ENCODE measurements around the gene SMC1B.

Gene SMC1B

GRCh38 chr22:45316796-45317526, 96.4 kb downstream of the SMC1B start:
- Histone ChIP-seq H3K79me2 (ENCODE audit: control insufficient read depth, insufficient read depth, low read length, poor library complexity) (peaks cover 5% of the 10 kb centered on the region), H3K79me1 (ENCODE audit: low read length) (no peaks in the 10 kb centered on the region), H3K4ac (ENCODE audit: low read depth, low read length) (peak overlapping the region; percentile 89), H2BK120ac (ENCODE audit: insufficient read depth, low read length, poor library complexity) (no peak overlapping the region), H2AFZ (ENCODE audit: insufficient read depth, low read length, poor library complexity) (no peak overlapping the region), H2AK5ac (ENCODE audit: low read length) (no peak overlapping the region), H3K4me3 (ENCODE audit: low read depth, low read length) (no peak overlapping the region), H3K27me3 (ENCODE audit: insufficient read depth, low read length) (no peaks in the 10 kb centered on the region), H3K36me3 (ENCODE audit: control insufficient read depth in 1 of 2, insufficient read depth in 2 of 2, low read length in 2 of 2) (peaks cover 3% of the 10 kb centered on the region in 2 experiments), H4K91ac (ENCODE audit: low read depth, low read length) (no peak overlapping the region), H3K9ac (ENCODE audit: low read length) (no peak overlapping the region), H3K18ac (ENCODE audit: low read length) (no peak overlapping the region), H4K8ac (ENCODE audit: low read depth, low read length) (no peak overlapping the region), H2BK12ac (ENCODE audit: low read length) (no peak overlapping the region), H2BK5ac (ENCODE audit: low read depth, low read length, poor library complexity) (no peak overlapping the region), H4K12ac (ENCODE audit: low read depth, low read length) (no peak overlapping the region), H3K9me3 (ENCODE audit: insufficient read depth, low read depth, low read length) (no peaks in the 10 kb centered on the region), H3K14ac (ENCODE audit: low read length) (no peak overlapping the region), H3K27ac (ENCODE audit: low read depth, low read length) (no peak overlapping the region), H3K4me1 (ENCODE audit: control insufficient read depth in 1 of 2, insufficient read depth in 2 of 2, low read length in 2 of 2) (peaks cover 13 to 18% of the 10 kb centered on the region in 2 experiments), H3K4me2 (ENCODE audit: low read length) (no peak overlapping the region), H3K23ac (ENCODE audit: low read length) (no peak overlapping the region)
- no peak for DNase-seq
- no CpG with 5 or more reads among the region's 9 CpGs for WGBS (ENCODE audit: extremely low coverage, insufficient coverage, insufficient read length)

- Histone ChIP-seq H3K27me3 (ENCODE audit: insufficient read depth, low read length) (no peaks in the 10 kb centered on the region), H3K79me1 (ENCODE audit: low read length) (peaks cover 8% of the 10 kb centered on the region), H3K4ac (ENCODE audit: low read depth, low read length) (no peak overlapping the region), H4K8ac (ENCODE audit: low read depth, low read length) (no peak overlapping the region), H3K27ac (ENCODE audit: low read depth, low read length) (no peak overlapping the region), H3K36me3 (ENCODE audit: control insufficient read depth in 1 of 2, insufficient read depth in 2 of 2, low read length in 2 of 2) (no peaks in the 10 kb centered on the region), H3K79me2 (ENCODE audit: control insufficient read depth, insufficient read depth, low read length, poor library complexity) (peaks cover 19% of the 10 kb centered on the region), H2BK120ac (ENCODE audit: insufficient read depth, low read length, poor library complexity) (no peak overlapping the region), H3K23ac (ENCODE audit: low read length) (no peak overlapping the region), H2AFZ (ENCODE audit: insufficient read depth, low read length, poor library complexity) (no peak overlapping the region), H3K14ac (ENCODE audit: low read length) (no peak overlapping the region), H4K12ac (ENCODE audit: low read depth, low read length) (no peak overlapping the region), H2BK12ac (ENCODE audit: low read length) (no peak overlapping the region), H2BK5ac (ENCODE audit: low read depth, low read length, poor library complexity) (no peak overlapping the region), H3K9ac (ENCODE audit: low read length) (no peak overlapping the region), H4K91ac (ENCODE audit: low read depth, low read length) (no peak overlapping the region), H3K4me3 (ENCODE audit: low read depth, low read length) (no peak overlapping the region), H3K9me3 (ENCODE audit: insufficient read depth, low read depth, low read length) (peaks cover 2% of the 10 kb centered on the region), H3K4me2 (ENCODE audit: low read length) (no peak overlapping the region), H3K18ac (ENCODE audit: low read length) (no peak overlapping the region), H2AK5ac (ENCODE audit: low read length) (no peak overlapping the region), H3K4me1 (ENCODE audit: control insufficient read depth in 1 of 2, insufficient read depth in 2 of 2, low read length in 2 of 2) (peaks cover 20 to 31% of the 10 kb centered on the region in 2 experiments)
- WGBS (ENCODE audit: extremely low coverage, insufficient coverage, insufficient read length), result no CpG with 5 or more reads among the region's 6 CpGs
- no peak for DNase-seq
Observed at GRCh38 chr22:45314786-45315185, 98.6 kb downstream of the SMC1B start.

- WGBS (ENCODE audit: extremely low coverage, insufficient coverage, insufficient read length), result no CpG with 5 or more reads among the region's 8 CpGs
- Histone ChIP-seq H3K79me1 (ENCODE audit: low read length) (peaks cover 11% of the 10 kb centered on the region), H2AK5ac (ENCODE audit: low read length) (peak overlapping the region; percentile 32), H4K8ac (ENCODE audit: low read depth, low read length) (no peak overlapping the region), H3K23ac (ENCODE audit: low read length) (no peak overlapping the region), H3K27ac (ENCODE audit: low read depth, low read length) (no peak overlapping the region), H2BK120ac (ENCODE audit: insufficient read depth, low read length, poor library complexity) (no peak overlapping the region), H3K79me2 (ENCODE audit: control insufficient read depth, insufficient read depth, low read length, poor library complexity) (peaks cover 20% of the 10 kb centered on the region), H3K4me3 (ENCODE audit: low read depth, low read length) (no peak overlapping the region), H4K91ac (ENCODE audit: low read depth, low read length) (no peak overlapping the region), H3K9ac (ENCODE audit: low read length) (no peak overlapping the region), H3K27me3 (ENCODE audit: insufficient read depth, low read length) (no peaks in the 10 kb centered on the region), H2AFZ (ENCODE audit: insufficient read depth, low read length, poor library complexity) (no peak overlapping the region), H3K4me2 (ENCODE audit: low read length) (no peak overlapping the region), H4K12ac (ENCODE audit: low read depth, low read length) (no peak overlapping the region), H3K18ac (ENCODE audit: low read length) (peak overlapping the region; percentile 51), H3K9me3 (ENCODE audit: insufficient read depth, low read depth, low read length) (peaks cover 2% of the 10 kb centered on the region), H2BK12ac (ENCODE audit: low read length) (no peak overlapping the region), H3K4me1 (ENCODE audit: control insufficient read depth in 1 of 2, insufficient read depth in 2 of 2, low read length in 2 of 2) (peaks cover 22 to 33% of the 10 kb centered on the region in 2 experiments), H3K36me3 (ENCODE audit: control insufficient read depth in 1 of 2, insufficient read depth in 2 of 2, low read length in 2 of 2) (no peaks in the 10 kb centered on the region), H2BK5ac (ENCODE audit: low read depth, low read length, poor library complexity) (no peak overlapping the region), H3K14ac (ENCODE audit: low read length) (no peak overlapping the region), H3K4ac (ENCODE audit: low read depth, low read length) (peak overlapping the region; percentile 63)
- no peak for DNase-seq
Observed at GRCh38 chr22:45314054-45314721, 99.2 kb downstream of the SMC1B start.

- DNase-seq, result peak in 1 of 2 donors; percentile 51
- Histone ChIP-seq H4K91ac (ENCODE audit: low read depth, low read length) (no peak overlapping the region), H2AFZ (ENCODE audit: insufficient read depth, low read length, poor library complexity) (no peak overlapping the region), H3K4me3 (ENCODE audit: low read depth, low read length) (no peak overlapping the region), H2BK5ac (ENCODE audit: low read depth, low read length, poor library complexity) (no peak overlapping the region), H3K79me1 (ENCODE audit: low read length) (peaks cover 14% of the 10 kb centered on the region), H3K27me3 (ENCODE audit: insufficient read depth, low read length) (no peaks in the 10 kb centered on the region), H3K79me2 (ENCODE audit: control insufficient read depth, insufficient read depth, low read length, poor library complexity) (peaks cover 20% of the 10 kb centered on the region), H3K14ac (ENCODE audit: low read length) (no peak overlapping the region), H2BK12ac (ENCODE audit: low read length) (no peak overlapping the region), H3K18ac (ENCODE audit: low read length) (no peak overlapping the region), H4K8ac (ENCODE audit: low read depth, low read length) (no peak overlapping the region), H2AK5ac (ENCODE audit: low read length) (no peak overlapping the region), H4K12ac (ENCODE audit: low read depth, low read length) (no peak overlapping the region), H2BK120ac (ENCODE audit: insufficient read depth, low read length, poor library complexity) (no peak overlapping the region), H3K36me3 (ENCODE audit: control insufficient read depth in 1 of 2, insufficient read depth in 2 of 2, low read length in 2 of 2) (no peaks in the 10 kb centered on the region), H3K4me1 (ENCODE audit: control insufficient read depth in 1 of 2, insufficient read depth in 2 of 2, low read length in 2 of 2) (peaks cover 26 to 32% of the 10 kb centered on the region in 2 experiments), H3K4me2 (ENCODE audit: low read length) (no peak overlapping the region), H3K4ac (ENCODE audit: low read depth, low read length) (no peak overlapping the region), H3K23ac (ENCODE audit: low read length) (no peak overlapping the region), H3K27ac (ENCODE audit: low read depth, low read length) (no peak overlapping the region), H3K9me3 (ENCODE audit: insufficient read depth, low read depth, low read length) (peaks cover 3% of the 10 kb centered on the region), H3K9ac (ENCODE audit: low read length) (no peak overlapping the region)
- WGBS (ENCODE audit: extremely low coverage, insufficient coverage, insufficient read length), result no CpG with 5 or more reads among the region's 4 CpGs
Observed at GRCh38 chr22:45312856-45313255, 100.5 kb downstream of the SMC1B start.

Data from trophoblast cell (in vitro differentiated cells and primary cell).